Astrocyte of the spinal cord (primary cell): ENCODE measurements around the gene PXDC1.

Experiments used
- DNase-seq: peaks from one replicate; pipeline ENCODE4 v3.0.0; 2011; ENCODE audit warnings: low read depth, low spot score
- H3K4me3 ChIP-seq: 2 replicates; pipeline ENCODE4 v1.5.1; 2011; ENCODE audit warnings: low read depth, mild to moderate bottlenecking, low read length, moderate library complexity
- in situ Hi-C: cut with HindIII; loops from 2 replicates; pipeline ENCODE4 v1.10.0; 2017; ENCODE audit warnings: low sequenced_read_pairs
- TF ChIP-seq, protein P1 (sequence below): IDR thresholded peaks from 2 replicates; pipeline ENCODE4 v1.5.1; 2012; ENCODE audit warnings: low read depth, mild to moderate bottlenecking, low read length, inconsistent platforms

The PXDC1 gene

GRCh38 chr6:3711776-3712175, 39.7 kb downstream of the PXDC1 start:
- TF ChIP-seq, protein P1, sequence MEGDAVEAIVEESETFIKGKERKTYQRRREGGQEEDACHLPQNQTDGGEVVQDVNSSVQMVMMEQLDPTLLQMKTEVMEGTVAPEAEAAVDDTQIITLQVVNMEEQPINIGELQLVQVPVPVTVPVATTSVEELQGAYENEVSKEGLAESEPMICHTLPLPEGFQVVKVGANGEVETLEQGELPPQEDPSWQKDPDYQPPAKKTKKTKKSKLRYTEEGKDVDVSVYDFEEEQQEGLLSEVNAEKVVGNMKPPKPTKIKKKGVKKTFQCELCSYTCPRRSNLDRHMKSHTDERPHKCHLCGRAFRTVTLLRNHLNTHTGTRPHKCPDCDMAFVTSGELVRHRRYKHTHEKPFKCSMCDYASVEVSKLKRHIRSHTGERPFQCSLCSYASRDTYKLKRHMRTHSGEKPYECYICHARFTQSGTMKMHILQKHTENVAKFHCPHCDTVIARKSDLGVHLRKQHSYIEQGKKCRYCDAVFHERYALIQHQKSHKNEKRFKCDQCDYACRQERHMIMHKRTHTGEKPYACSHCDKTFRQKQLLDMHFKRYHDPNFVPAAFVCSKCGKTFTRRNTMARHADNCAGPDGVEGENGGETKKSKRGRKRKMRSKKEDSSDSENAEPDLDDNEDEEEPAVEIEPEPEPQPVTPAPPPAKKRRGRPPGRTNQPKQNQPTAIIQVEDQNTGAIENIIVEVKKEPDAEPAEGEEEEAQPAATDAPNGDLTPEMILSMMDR = no peak
- no peak overlapping the region for H3K4me3 ChIP-seq
- in situ Hi-C loops = loop anchor here (25.0 kb wide), 1 partner anchor 424 kb away; no protein-coding TSS in a partner anchor
- DNase-seq = no peak

DNA sequence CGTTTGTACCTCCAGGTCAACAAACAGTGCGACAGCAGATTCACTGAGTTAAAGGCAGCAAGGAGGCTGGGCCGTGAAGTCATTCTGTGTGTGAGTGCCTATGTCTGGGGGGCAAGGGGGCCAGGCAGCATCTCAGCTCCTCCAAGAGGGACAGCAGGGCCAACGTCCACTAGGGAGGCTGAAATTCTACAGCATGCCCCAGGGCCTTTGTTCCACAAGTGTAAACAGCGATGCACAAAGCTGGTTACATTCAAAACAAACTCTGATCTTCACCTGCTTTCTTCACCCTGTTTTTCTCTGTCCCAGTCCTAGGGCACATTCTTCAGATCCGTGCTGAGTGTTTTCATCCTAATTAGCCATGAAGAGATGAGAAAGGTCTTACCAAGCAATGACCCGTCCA, 41.1 kb downstream of the PXDC1 start:
- in situ Hi-C loops = loop anchor here (25.0 kb wide), 1 partner anchor 423 kb away; no protein-coding TSS in a partner anchor
- DNase-seq = no peak
- TF ChIP-seq, protein P1 = no peak
- H3K4me3 ChIP-seq = no peak overlapping the region

- in situ Hi-C loops = loop anchor here (25.0 kb wide), 1 partner anchor 421 kb away; no protein-coding TSS in a partner anchor
- no peak for DNase-seq
- TF ChIP-seq, protein P1 = no peak
- no peak overlapping the region for H3K4me3 ChIP-seq
Measured at GRCh38 chr6:3708540-3708939, 43.0 kb downstream of the PXDC1 start.

DNA sequence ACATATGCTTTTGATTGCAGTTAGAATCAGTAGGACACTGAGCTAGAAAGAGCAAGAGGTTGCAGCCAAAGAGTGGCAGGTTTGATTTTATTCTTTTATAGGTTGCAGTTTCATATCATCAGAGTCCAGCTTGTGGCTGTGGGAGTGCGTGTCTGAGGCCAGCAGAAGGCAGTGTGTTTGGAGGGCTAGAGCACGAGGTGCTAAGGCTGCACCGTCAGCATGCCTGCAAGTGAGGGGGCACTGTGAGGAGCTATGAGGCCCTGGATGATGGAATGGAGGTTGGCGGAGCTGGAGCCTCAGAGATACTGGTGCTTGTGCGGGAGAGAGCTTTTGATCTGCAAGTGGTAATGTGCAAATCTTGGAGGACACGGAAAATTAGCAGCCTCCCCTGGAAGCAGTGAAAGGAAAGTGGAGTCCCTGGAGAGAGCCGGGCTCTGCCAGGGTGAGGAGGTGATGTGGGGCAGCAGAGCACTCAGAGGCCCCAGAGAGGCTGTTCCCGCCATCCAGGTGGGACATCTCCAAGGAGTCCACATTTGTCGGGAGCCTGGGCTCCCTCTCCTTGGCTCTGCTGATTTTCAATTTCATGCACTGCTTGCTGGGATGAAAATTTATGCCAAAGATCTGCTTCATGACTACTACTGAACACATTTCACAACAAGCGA, 43.6 kb downstream of the PXDC1 start:
- TF ChIP-seq, protein P1 = no peak
- no peak for DNase-seq
- H3K4me3 ChIP-seq = no peak overlapping the region
- in situ Hi-C loops = loop anchor here (25.0 kb wide), 1 partner anchor 421 kb away; no protein-coding TSS in a partner anchor

GRCh38 chr6:3707024-3707423, 44.5 kb downstream of the PXDC1 start:
- in situ Hi-C loops = loop anchor here (25.0 kb wide), 1 partner anchor 420 kb away; no protein-coding TSS in a partner anchor
- no peak overlapping the region for H3K4me3 ChIP-seq
- TF ChIP-seq, protein P1 = no peak
- DNase-seq = no peak

DNA sequence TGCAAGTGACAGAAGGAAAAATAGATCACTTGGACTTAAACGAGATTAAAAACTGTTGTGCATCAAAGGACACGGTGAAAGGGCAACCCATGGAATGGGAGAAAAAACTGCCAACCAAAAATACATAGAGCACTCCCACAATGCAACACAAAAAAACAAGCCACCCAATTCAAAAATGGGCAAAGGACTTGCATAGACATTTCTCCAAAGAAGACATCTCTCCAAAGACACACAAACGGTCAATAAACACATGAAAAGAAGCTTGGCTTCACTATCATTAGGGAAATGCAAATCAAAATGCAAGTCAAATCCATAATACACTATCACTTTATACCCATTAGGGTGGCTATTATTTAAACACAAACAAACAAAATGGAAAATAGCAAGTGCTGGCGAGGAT, 45.0 kb downstream of the PXDC1 start:
- in situ Hi-C loops = loop anchor here (25.0 kb wide), 1 partner anchor 419 kb away; no protein-coding TSS in a partner anchor
- TF ChIP-seq, protein P1 = no peak
- DNase-seq = no peak
- H3K4me3 ChIP-seq = no peak overlapping the region
